ENCODE results near the gene DENND6A.

- TF ChIP-seq POLR2AphosphoS5 (IDR thresholded peaks at IDR 0.05) (no peak), POLR2A (IDR thresholded peaks at IDR 0.05) (no peak)
Observed at GRCh38 chr3:57659806-57660439, 33.0 kb downstream of the DENND6A start.
